GM12872 (cell line): ENCODE data around the gene PECR.

ENCODE experiments used
- CTCF ChIP-seq: IDR thresholded peaks from 3 replicates; pipeline ENCODE4 v1.5.1; 2011; ENCODE audit warnings: low read depth, mild to moderate bottlenecking, low read length, moderate library complexity; ENCODE audit not compliant: insufficient read depth

Gene PECR

GRCh38 chr2:216117561-216118340, 36.1 kb upstream of the PECR start:
- TF ChIP-seq CTCF: no peak

- TF ChIP-seq CTCF: no peak
Observed at GRCh38 chr2:216116418-216116817, 34.8 kb upstream of the PECR start.

GRCh38 chr2:216114714-216115531, 33.3 kb upstream of the PECR start:
- peak; percentile 88 for TF ChIP-seq CTCF

- no peak for TF ChIP-seq CTCF
Observed at GRCh38 chr2:216114382-216114713, 32.7 kb upstream of the PECR start.

- no peak for TF ChIP-seq CTCF
Observed at GRCh38 chr2:216113572-216113971, 32.0 kb upstream of the PECR start.

- TF ChIP-seq CTCF: no peak
Observed at GRCh38 chr2:216112926-216113325, 31.3 kb upstream of the PECR start.

GRCh38 chr2:216111122-216111521, 29.5 kb upstream of the PECR start:
- TF ChIP-seq CTCF: no peak
